ENCODE data around the gene ADGRE2.
"Not testable (repeated sequence)": the region's sequence is repeated elsewhere in the genome, so short reads cannot be mapped to it uniquely, and the experiment has no call there.

DNA sequence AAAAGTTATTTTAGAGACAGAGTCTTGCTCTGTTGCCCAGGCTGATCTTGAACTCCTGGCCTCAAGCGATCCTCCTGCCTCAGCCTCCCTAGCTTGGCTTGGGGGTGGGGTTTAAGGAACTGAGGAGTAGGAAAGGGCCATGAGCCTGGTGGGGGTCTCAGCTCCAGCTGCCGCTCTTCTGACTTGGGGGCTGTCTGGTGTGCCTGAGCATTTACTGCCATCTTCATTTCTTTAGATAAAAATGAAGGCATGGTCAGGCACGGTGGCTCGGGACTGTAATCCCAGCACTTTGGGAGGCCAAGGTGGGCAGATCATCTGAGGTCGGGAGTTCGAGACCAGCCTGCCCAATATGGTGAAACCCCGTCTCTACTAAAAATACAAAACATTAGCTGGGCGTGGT lies 3.0 kb downstream of the ADGRE2 start:
- TF ChIP-seq, protein P1, sequence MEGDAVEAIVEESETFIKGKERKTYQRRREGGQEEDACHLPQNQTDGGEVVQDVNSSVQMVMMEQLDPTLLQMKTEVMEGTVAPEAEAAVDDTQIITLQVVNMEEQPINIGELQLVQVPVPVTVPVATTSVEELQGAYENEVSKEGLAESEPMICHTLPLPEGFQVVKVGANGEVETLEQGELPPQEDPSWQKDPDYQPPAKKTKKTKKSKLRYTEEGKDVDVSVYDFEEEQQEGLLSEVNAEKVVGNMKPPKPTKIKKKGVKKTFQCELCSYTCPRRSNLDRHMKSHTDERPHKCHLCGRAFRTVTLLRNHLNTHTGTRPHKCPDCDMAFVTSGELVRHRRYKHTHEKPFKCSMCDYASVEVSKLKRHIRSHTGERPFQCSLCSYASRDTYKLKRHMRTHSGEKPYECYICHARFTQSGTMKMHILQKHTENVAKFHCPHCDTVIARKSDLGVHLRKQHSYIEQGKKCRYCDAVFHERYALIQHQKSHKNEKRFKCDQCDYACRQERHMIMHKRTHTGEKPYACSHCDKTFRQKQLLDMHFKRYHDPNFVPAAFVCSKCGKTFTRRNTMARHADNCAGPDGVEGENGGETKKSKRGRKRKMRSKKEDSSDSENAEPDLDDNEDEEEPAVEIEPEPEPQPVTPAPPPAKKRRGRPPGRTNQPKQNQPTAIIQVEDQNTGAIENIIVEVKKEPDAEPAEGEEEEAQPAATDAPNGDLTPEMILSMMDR (IDR thresholded peaks at IDR 0.05), result not testable (repeated sequence)
- not testable (repeated sequence) for TF ChIP-seq POLR2A (IDR thresholded peaks at IDR 0.05)

Data from esophagus squamous epithelium (tissue), 4 donors.